Epithelial cell of esophagus (primary cell): ENCODE measurements around the gene SPACA4.

ENCODE experiments used
- DNase-seq: peaks from one replicate; pipeline ENCODE4 v3.0.0; 2010; ENCODE audit warnings: low read depth
- H3K4me3 ChIP-seq: 2 replicates; pipeline ENCODE4 v1.5.1; 2011; ENCODE audit warnings: mild to moderate bottlenecking, low read length, control low read depth
- CTCF ChIP-seq: IDR thresholded peaks from 2 replicates; pipeline ENCODE4 v1.5.1; 2011; ENCODE audit warnings: low read depth, mild to moderate bottlenecking, low read length, control low read depth, inconsistent platforms; ENCODE audit not compliant: insufficient read depth; ENCODE audit errors: missing control alignments

SPACA4 gene

GRCh38 chr19:48606463-48607358 is at the start of gene SPACA4:
TSS of gene SPACA4 (plus strand) at chr19:48606742. CDS start at chr19:48606979, 237 bp downstream.
- no peak for DNase-seq
- TF ChIP-seq CTCF = no peak
- no peak within 1 kb of the TSS for H3K4me3 ChIP-seq

GRCh38 chr19:48556825-48557224 is 49.7 kb upstream of the SPACA4 start:
- H3K4me3 ChIP-seq = no peak overlapping the region
- no peak for DNase-seq
- TF ChIP-seq CTCF = no peak

- no peak for TF ChIP-seq CTCF
- DNase-seq = peak; percentile 65
- H3K4me3 ChIP-seq = no peak overlapping the region
Measured at GRCh38 chr19:48558018-48558684, 48.4 kb upstream of the SPACA4 start.

- no peak for DNase-seq
- TF ChIP-seq CTCF = no peak
- H3K4me3 ChIP-seq = no peak overlapping the region
Measured at GRCh38 chr19:48560095-48560530, 46.4 kb upstream of the SPACA4 start.

- TF ChIP-seq CTCF = no peak
- DNase-seq = no peak
- no peak overlapping the region for H3K4me3 ChIP-seq
Measured at GRCh38 chr19:48561412-48561811, 45.1 kb upstream of the SPACA4 start.

GRCh38 chr19:48565090-48565489 is 41.5 kb upstream of the SPACA4 start:
- DNase-seq = peak; percentile 60

More at GRCh38 chr19:48565090-48565489, 41.5 kb upstream of the SPACA4 start:
- H3K4me3 ChIP-seq = no peak overlapping the region
- TF ChIP-seq CTCF = no peak
